Mucosa of rectum (tissue), 2 donors: ENCODE data around the gene OSBPL9.
"Not testable (repeated sequence)": the region's sequence is repeated elsewhere in the genome, so short reads cannot be mapped to it uniquely, and the experiment has no call there.

ENCODE experiments used
- H3K27ac ChIP-seq, 2 donors: one replicate each; pipeline ENCODE4 v1.7.0; 2013; ENCODE audit warnings: inconsistent platforms in 2 of 2, low read depth in 2 of 2, low read length in 2 of 2
- H3K27me3 ChIP-seq, 2 donors: one replicate each; pipeline ENCODE4 v1.7.0; 2013; ENCODE audit warnings: low read length in 2 of 2; ENCODE audit not compliant: control insufficient read depth in 2 of 2, insufficient read depth in 2 of 2
- H3K36me3 ChIP-seq, 2 donors: one replicate each; pipeline ENCODE4 v1.7.0; 2013; ENCODE audit warnings: low read length in 2 of 2; ENCODE audit not compliant: control insufficient read depth in 2 of 2, insufficient read depth in 2 of 2
- H3K4me1 ChIP-seq, 2 donors: one replicate each; pipeline ENCODE4 v1.7.0; 2013; ENCODE audit warnings: low read length in 2 of 2, mild to moderate bottlenecking in 1 of 2; ENCODE audit not compliant: control insufficient read depth in 2 of 2, insufficient read depth in 2 of 2
- H3K4me3 ChIP-seq, 2 donors: one replicate each; pipeline ENCODE4 v1.7.0; 2013; ENCODE audit warnings: low read length in 2 of 2
- H3K9ac ChIP-seq, 2 donors: one replicate each; pipeline ENCODE4 v1.7.0; 2013; ENCODE audit warnings: low read length in 2 of 2, low read depth in 1 of 2, mild to moderate bottlenecking in 1 of 2
- H3K9me3 ChIP-seq, 2 donors: one replicate each; pipeline ENCODE4 v1.7.0; 2013; ENCODE audit warnings: low read length in 2 of 2; ENCODE audit not compliant: control insufficient read depth in 2 of 2
- donor health status: healthy.
- donor health status: Normal muscosa, but diverticular disease.

The OSBPL9 gene

DNA sequence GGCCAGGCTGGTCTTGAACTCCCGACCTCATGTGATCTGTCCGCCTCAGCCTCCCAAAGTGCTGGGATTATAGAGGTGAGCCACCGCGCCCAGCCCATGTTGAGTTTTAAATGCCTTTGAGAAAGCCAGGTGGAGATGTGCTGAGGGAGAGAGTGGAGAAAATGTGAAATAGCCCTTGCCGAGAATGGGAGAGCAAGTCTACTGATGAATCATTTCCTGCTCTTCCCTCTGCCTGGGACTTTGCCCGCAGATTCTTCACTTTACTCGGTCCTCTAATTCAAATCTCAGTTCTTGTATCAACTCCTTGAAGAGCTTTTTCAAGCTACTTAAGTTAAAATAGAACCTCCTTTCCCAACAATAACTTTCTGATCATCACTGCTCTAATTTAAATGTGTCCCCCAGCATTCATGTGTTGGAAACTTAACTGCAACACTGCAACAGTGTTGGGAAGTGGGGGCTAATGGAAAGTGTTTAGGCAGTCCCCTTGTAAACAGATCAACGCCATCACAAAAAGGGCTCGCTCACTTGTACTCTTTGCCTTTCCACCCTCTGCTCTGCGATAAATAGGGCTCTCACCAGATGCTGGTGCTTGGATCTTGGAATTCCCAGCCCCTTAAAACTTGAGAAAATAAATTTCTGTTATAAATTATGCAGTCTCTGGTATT lies 27.8 kb downstream of the OSBPL9 start:
- H3K4me3 ChIP-seq = no peak overlapping the region
- peak overlapping the region; percentile 32 to 34 for H3K27ac ChIP-seq
- no peaks in the 10 kb centered on the region for H3K9me3 ChIP-seq
- H3K4me1 ChIP-seq = peaks cover 3 to 5% of the 10 kb centered on the region in 2 donors
- H3K36me3 ChIP-seq = no peaks in the 10 kb centered on the region
- no peak overlapping the region for H3K9ac ChIP-seq
- no peaks in the 10 kb centered on the region for H3K27me3 ChIP-seq

DNA sequence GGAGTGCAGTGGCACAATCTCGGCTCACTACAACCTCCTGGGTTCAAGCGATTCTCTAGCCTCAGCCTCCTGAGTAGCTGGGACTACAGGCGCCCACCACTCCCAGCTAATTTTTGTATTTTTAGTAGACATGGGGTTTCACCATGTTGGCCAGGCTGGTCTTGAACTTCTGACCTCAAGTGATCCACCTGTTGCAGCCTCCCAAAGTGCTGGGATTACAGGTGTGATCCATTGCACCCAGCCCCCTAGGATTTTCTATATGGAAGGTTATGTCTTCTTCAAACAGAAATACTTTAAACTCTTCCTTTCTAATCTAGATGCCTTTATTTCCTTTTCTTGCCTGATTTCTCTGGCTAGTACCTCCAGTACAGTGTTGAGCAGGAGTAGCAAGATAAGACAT lies 29.7 kb downstream of the OSBPL9 start:
- not testable (repeated sequence) for H3K9ac ChIP-seq, H3K4me3 ChIP-seq, H3K27ac ChIP-seq, H3K36me3 ChIP-seq, H3K4me1 ChIP-seq, H3K9me3 ChIP-seq, H3K27me3 ChIP-seq

DNA sequence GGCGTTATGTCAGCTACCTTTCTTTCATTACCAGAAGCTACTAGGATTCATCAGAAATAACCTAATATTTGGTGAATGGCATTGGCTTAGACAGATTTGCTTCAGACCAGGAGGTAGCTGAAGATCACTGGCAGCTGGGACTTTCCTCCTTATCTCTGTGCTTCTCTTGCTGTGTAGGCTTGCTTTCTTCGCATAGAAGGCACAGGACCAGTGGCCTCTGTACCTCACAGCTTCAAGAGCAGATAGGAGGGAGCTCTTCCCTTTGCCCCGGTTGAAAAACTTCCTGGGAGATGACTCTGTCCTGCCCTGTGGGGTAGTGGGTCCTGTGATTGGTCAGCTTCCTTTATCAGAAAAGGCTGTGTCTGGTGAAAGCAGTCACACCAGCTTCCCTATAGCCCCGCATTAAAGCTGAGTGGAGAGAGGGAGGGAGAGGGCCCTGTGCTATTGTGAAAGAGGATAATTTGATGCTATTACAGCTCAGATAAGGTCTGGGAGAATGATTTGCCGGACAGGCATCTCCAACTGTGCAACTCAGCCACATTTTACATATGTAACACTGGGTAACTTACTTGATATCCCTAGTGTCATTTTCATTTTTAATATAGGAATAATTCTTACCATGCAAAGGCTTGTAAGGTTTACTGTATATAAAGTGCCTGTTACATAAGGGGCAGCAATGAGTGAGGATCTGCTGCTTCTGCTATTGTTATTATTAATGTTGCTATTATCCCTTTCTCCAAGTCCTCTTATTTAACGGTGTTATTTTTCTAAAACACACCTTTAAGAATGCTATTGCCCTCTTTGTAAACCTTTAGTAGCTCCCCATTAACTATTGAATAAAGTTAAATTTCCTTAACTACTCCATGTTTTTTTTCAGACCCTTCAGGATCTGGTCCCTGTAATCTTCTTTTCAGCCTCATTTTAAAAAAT lies 31.6 kb downstream of the OSBPL9 start:
- H3K4me3 ChIP-seq = no peak overlapping the region
- H3K36me3 ChIP-seq = peaks cover under 1 to 4% of the 10 kb centered on the region in 2 donors
- H3K27me3 ChIP-seq = no peaks in the 10 kb centered on the region
- no peaks in the 10 kb centered on the region for H3K9me3 ChIP-seq
- peaks cover 3 to 5% of the 10 kb centered on the region in 2 donors for H3K4me1 ChIP-seq
- H3K9ac ChIP-seq = no peak overlapping the region
- H3K27ac ChIP-seq = peak overlapping the region in 1 of 2 donors; percentile 52

DNA sequence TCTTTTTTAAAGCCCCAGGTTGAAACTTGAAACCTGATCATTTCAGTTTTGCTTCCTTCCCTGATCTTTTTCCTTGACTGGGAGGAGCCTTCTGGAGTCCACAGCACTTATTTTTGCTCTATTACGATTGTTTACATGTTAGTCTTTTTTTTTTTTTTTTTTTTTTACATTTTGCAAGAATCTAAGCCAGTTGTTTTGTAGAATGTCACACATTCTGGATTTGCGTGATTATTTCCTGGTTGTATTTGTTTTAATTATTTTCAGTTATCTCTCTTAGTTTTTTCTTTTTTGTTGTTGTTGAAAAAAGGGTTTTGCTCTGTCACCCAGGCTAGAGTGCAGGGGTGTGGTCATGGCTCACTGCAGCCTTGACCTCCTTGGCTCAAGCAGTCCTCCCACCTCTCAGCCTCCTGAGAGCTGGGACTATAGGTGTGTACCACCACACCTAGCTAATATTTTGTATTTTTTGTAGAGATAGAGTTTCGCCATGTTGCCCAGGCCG lies 32.8 kb downstream of the OSBPL9 start:
- Histone ChIP-seq H3K4me3 (no peak overlapping the region), H3K27ac (no peak overlapping the region), H3K36me3 (peaks cover 4 to 6% of the 10 kb centered on the region in 2 donors), H3K27me3 (no peaks in the 10 kb centered on the region), H3K9me3 (no peaks in the 10 kb centered on the region), H3K9ac (peak overlapping the region in 1 of 2 donors; percentile 1), H3K4me1 (peaks cover 3 to 5% of the 10 kb centered on the region in 2 donors)

DNA sequence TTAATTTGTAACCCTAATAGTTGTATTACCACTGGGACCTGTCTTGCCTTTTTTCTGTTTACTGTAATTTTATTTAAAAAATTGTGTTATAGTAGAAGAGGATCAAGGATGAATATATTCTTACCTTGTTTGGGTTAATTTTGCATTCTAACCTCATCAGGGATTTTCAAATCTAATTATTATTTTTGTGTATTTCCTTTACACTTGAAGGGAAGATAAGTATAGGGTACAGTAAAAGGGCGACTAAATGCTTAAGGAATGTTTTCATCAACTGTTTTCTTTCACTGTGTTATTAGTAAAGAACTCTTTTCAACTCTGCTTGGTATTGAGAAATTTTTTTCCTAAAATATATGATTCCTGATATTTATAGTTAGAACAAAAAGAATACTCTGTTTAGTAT lies 33.3 kb downstream of the OSBPL9 start:
- Histone ChIP-seq H3K9me3 (no peaks in the 10 kb centered on the region), H3K4me1 (peaks cover 3 to 5% of the 10 kb centered on the region in 2 donors), H3K27ac (no peak overlapping the region), H3K27me3 (no peaks in the 10 kb centered on the region), H3K4me3 (no peak overlapping the region), H3K9ac (no peak overlapping the region), H3K36me3 (peaks cover 5 to 6% of the 10 kb centered on the region in 2 donors)

DNA sequence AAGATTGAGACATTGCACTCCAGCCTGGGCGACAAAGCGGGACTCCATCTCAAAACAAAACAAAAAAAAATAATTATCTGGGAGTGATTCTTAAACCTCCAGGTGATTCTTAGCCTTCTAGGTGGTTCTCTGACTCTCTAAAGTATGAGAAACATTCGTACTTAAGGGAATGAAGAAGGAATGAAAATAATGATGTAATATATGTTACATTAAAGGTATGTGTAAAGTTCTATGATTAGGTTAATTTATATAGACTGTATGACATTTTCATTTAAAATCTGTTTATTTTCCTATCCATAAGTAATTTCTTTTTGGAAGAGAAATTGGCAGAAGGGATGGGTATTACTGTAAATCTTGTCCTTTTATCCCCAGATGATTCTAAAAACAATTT lies 34.7 kb downstream of the OSBPL9 start:
- H3K27ac ChIP-seq = no peak overlapping the region
- H3K9ac ChIP-seq = no peak overlapping the region
- H3K4me1 ChIP-seq = peaks cover 3 to 5% of the 10 kb centered on the region in 2 donors
- H3K4me3 ChIP-seq = no peak overlapping the region
- H3K36me3 ChIP-seq = peaks cover 6 to 8% of the 10 kb centered on the region in 2 donors
- no peaks in the 10 kb centered on the region for H3K9me3 ChIP-seq
- H3K27me3 ChIP-seq = no peaks in the 10 kb centered on the region

DNA sequence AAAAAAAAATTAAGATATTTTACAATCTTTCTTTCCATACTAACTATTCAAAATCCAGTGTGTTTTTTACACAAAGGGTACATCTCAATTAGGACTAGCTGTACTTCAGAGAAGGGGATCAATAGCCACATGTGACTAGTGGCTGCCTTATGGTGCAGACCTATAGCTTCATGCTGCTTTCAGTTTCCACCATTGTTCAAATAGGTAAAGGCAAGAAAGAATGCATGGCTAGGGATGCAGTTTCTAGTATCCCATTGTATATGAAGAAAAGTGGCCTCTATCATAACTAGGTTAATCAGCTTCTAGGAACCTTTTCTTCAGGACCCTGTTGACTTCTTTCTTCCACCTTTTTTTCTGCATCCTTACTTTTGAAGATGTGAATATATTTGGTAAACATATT lies 35.7 kb downstream of the OSBPL9 start:
- Histone ChIP-seq H3K4me1 (peaks cover 3 to 5% of the 10 kb centered on the region in 2 donors), H3K9ac (no peak overlapping the region), H3K9me3 (no peaks in the 10 kb centered on the region), H3K4me3 (no peak overlapping the region), H3K27me3 (no peaks in the 10 kb centered on the region), H3K27ac (no peak overlapping the region), H3K36me3 (peaks cover 6 to 8% of the 10 kb centered on the region in 2 donors)

DNA sequence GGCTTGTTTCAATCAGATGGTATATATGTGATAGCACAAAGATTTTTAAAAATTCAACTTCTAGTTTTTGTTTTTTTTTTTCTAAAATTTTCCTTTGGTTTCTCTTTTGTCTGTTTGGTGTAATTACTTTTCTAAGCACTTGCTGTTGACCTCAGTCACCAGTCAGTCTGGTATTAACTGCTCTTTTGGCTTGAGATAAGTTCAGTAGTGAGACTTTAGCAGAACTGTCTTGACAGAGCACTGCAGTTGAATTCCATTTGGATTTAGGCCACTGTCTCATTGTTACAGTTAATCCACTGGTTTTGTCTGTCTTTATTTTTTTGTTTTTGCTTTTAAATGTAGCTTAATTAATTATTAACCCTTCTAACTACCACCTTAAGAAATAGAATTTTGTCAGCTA lies 36.2 kb downstream of the OSBPL9 start:
- Histone ChIP-seq H3K9ac (no peak overlapping the region), H3K36me3 (peaks cover 6 to 8% of the 10 kb centered on the region in 2 donors), H3K27ac (no peak overlapping the region), H3K4me3 (no peak overlapping the region), H3K4me1 (peaks cover 3% of the 10 kb centered on the region in 2 donors), H3K27me3 (no peaks in the 10 kb centered on the region), H3K9me3 (no peaks in the 10 kb centered on the region)

DNA sequence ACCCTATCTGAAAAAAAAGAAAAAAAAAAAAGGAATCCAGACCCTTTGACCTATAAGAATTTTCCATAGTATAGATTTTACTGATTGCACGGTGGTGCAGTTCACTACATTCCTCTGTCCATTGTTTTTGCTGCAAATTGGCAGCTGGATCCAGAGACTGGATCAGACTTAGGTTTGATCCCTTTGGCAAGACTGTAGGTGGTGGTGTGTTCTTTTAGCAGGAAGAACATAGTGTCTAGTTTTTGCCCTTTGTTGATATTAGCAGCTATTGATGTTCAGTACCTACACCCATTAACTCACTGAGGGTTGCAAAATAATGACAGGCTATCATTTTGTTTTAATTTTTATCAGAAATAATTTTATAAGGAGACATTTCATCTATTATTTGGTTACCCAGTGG lies 37.1 kb downstream of the OSBPL9 start:
- no peaks in the 10 kb centered on the region for H3K4me1 ChIP-seq
- H3K27ac ChIP-seq = no peak overlapping the region
- H3K9ac ChIP-seq = no peak overlapping the region

DNA sequence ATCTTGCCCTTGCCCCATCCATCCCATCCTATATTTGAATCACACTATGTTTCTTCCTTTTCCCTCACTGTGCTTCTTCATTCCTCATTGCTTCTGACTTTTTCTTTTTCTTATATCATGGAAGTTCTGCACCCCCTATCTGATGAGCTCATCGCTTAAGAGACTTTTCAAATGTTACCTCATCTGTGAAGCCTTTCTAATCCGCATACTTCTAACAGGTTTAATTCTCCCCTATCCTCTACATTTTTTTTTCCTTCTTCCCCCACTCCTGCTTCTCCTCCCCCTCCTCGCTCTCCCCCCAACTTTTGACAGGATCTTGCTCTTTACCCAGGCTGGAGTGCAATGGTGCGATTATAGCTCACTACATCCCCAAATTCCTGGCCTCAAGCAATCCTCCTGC lies 39.5 kb downstream of the OSBPL9 start:
- Histone ChIP-seq H3K9me3 (no peaks in the 10 kb centered on the region), H3K4me1 (no peaks in the 10 kb centered on the region), H3K36me3 (peaks cover 6 to 8% of the 10 kb centered on the region in 2 donors), H3K27me3 (no peaks in the 10 kb centered on the region), H3K9ac (no peak overlapping the region), H3K27ac (no peak overlapping the region), H3K4me3 (no peak overlapping the region)

More for the DNA sequence above, 37.1 kb downstream of the OSBPL9 start:
- H3K9me3 ChIP-seq = no peaks in the 10 kb centered on the region
- H3K27me3 ChIP-seq = no peaks in the 10 kb centered on the region
- no peak overlapping the region for H3K4me3 ChIP-seq
- peaks cover 6 to 8% of the 10 kb centered on the region in 2 donors for H3K36me3 ChIP-seq
